Heart left ventricle (tissue), 13 donors: ENCODE results near the gene TNNI3K.

Experiments
- CTCF ChIP-seq, 12 donors: fragments of 200-600 bp; sonication (generic) in 4 of 12; IDR thresholded peaks; one replicate each; pipeline versions ENCODE4 v1.5.0 to v1.8.0; 2018 to 2022; ENCODE audit warnings: antibody characterized with exemption in 12 of 12, mild to moderate bottlenecking in 5 of 12
- POLR2A ChIP-seq, 2 donors: fragments of 450-650 bp; IDR thresholded peaks; one replicate each; pipeline ENCODE4 v1.6.1; 2017; ENCODE audit warnings: antibody characterized with exemption in 2 of 2, mild to moderate bottlenecking in 2 of 2, moderate library complexity in 2 of 2
- donor health status: ischemic (EF 13 %, LVEDD 7.1; RV severe dilation, severe dysfunction).
- donor health status: DM: no; HTN: yes; CAD: no.
- donor health status: DM: no; HTN: no; CAD: no.
- donor health status: ischemic (EF 25% LVEDD 6.9; RV normal size, moderate dysfunction).
- donor health status: ischemic (EF 25% LVEDD 5.7; RV mildly dilated, moderate dysfunction).
- donor health status: ischemic (EF 35%, LVEDD 5.7; RV mildly dilated, moderate dysfunction).
- donor health status: nonischemic (EF 11% LVEDD 7.7; RV severe dilation, severe dysfunction).
- donor health status: DM: yes; HTN: yes; CAD: no.
- donor health status: PGD.
- donor health status: ischemic (EF 29% LVEDD 5.4; RV normal size, mild dysfunction).
- donor health status: nonischemic (EF 23%, LVEDD 6.1; RV moderate dilation, normal function).

DNA sequence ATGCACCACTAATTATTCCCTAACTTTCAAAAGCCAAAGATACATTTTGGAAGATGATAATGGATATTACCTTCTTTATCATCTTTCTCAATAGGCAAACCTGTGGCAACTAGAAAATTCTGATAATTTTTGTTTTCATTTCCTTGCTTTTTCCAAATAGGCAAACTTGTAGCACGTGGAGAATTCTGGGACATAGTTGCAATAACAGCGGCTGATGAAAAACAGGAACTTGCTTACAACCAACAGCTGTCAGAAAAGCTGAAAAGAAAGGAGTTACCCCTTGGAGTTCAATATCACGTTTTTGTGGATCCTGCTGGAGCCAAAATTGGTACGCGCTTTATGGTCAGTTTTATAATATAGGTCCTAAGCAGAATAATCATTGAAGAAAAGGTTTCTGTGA is 35.7 kb upstream of the TNNI3K start:
- TF ChIP-seq CTCF (IDR thresholded peaks at IDR 0.05): no peak
- TF ChIP-seq POLR2A (IDR thresholded peaks at IDR 0.05): no peak
